GM12872 (cell line): ENCODE measurements around the gene IMPA2.

ENCODE experiments used
- TF ChIP-seq, protein P1 (sequence below): IDR thresholded peaks from 3 replicates; pipeline ENCODE4 v1.5.1; 2011; ENCODE audit warnings: low read depth, mild to moderate bottlenecking, low read length, moderate library complexity; ENCODE audit not compliant: insufficient read depth

Gene IMPA2

DNA sequence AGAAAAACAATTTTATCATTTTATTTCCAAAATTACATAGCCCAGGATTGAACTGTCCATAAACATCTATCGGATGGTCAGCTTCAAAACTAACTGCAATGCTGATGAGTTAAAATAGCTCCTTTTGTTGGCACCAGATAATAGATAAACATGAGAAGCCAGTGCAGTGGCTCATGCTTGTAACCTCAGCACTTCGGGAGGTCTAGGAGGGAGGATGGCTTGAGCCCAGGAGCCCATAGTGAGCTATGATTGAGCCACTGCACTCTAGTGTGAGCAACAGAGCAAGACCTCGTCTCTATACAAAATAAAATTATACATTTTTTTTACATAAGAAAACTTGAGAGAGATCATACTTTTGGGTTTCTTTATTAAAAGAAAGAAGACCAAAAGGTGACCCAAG lies 34.6 kb upstream of the IMPA2 start:
- TF ChIP-seq, protein P1, sequence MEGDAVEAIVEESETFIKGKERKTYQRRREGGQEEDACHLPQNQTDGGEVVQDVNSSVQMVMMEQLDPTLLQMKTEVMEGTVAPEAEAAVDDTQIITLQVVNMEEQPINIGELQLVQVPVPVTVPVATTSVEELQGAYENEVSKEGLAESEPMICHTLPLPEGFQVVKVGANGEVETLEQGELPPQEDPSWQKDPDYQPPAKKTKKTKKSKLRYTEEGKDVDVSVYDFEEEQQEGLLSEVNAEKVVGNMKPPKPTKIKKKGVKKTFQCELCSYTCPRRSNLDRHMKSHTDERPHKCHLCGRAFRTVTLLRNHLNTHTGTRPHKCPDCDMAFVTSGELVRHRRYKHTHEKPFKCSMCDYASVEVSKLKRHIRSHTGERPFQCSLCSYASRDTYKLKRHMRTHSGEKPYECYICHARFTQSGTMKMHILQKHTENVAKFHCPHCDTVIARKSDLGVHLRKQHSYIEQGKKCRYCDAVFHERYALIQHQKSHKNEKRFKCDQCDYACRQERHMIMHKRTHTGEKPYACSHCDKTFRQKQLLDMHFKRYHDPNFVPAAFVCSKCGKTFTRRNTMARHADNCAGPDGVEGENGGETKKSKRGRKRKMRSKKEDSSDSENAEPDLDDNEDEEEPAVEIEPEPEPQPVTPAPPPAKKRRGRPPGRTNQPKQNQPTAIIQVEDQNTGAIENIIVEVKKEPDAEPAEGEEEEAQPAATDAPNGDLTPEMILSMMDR = no peak

DNA sequence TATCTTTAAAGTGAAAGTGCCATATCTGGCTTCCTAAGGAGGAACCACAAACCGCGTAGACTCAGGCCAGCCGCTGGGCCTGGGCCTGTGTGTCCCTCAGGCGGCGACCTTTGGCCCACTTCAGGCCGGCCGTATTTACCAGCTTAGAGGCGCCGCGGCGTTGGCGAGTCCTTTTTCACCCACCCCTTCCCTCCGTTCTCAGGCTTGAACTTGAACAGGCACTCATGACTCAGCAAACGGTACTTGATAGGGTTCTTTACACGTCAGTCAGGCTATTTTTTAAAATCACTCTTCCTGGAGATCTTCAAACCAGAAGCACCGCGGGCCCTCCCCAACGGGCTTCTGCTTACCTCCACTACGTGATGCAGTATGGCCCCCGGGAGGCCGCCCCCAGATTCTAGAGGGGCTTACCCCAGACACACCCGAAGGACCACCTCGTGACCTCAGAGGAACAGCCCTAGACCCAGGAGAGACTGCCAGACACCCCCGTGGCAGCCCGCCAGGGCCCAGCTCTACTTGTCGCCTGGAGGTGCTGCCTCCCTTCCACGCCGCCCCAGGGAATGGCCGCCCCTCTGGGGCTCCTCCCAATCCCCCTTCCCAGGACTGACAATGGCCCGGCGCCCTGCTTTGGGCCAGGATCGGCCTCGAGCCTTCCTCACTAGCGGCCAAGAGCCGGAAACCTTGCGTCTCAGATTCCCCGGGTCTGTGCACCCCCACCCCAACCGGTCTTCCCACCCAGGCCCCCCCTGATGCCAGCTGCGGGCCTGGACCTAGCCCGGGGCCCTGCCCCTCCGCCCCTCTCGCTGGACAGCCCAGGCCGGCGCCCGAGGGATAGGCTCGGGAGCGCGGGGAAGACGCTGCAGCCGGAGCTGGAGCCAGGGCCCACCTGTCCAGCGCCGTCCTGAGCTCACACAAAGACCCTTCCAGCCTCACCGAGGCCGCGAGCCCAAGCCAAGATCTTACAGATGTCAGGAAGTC lies 33.8 kb upstream of the IMPA2 start:
- TF ChIP-seq, protein P1 = no peak

DNA sequence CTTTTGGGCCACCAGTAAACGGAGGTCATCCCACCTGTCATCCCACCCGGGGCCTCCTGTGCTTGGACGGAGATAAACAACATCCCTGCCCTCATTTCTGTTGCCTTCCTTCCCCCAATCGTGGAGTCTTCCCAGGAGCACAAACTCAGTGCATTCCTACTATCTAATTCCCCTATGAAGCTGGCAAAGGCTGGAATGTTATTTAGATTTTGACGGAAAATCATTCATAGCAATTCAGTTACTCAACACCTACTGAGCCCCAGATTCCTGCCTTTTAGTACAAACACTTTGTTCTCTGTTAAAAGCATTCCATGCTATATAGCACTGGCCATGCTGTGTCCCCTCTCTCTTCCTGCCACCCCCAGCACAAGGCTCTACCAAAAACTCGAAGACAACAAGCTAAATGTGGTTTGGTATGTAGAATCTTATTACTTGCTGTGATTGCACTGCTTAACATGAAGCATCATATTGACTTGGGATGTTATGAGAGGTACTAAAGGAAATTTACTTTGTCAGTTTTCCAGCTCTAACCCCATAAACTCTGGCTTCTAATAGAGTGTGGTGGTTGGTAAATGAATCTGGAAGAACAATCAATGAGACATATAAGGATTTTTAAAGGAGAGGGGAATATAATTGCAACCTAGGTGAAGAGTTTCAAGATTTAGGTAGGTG lies 32.3 kb upstream of the IMPA2 start:
- TF ChIP-seq, protein P1 = no peak

DNA sequence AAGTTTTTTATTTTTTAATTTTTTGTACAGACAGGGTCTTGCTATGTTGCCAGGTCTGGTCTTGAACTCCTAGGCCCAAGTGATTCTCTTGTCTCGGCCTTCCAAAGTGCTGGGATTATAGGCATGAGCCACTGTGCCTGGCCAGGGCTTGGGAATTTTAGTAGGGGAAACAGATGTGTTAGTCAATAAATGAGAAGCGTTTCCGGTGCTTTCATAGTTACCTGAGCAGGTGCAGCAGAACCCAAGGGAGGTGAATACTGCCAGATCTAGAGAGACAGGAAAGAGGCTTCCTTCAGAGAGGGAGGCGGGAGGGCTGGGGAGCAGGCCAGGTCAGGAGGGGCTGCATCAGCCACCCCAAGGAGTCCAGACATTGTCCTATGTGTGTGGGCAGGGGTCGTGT lies 30.5 kb upstream of the IMPA2 start:
- TF ChIP-seq, protein P1 = no peak

DNA sequence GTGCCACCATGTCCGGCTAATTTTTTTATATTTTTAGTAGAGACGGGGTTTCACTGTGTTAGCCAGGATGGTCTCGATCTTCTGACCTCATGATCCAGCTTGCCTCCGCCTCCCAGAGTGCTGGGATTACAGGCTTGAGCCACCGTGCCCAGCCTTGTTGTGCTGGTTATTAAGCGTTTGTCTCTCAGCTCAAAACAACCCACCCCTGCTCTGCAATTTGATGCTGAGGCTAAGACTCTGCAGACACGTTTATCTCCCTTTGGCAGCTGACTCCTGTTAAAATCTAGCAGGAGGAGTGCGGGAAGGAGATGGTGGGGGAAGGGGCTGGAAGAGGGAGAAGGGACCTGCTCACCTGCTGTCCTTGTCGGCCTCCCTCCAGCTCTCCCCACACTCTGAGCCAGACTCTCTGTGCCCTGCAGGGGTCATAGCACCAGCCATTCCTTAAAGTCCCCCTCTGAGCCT lies 29.9 kb upstream of the IMPA2 start:
- TF ChIP-seq, protein P1 = no peak

DNA sequence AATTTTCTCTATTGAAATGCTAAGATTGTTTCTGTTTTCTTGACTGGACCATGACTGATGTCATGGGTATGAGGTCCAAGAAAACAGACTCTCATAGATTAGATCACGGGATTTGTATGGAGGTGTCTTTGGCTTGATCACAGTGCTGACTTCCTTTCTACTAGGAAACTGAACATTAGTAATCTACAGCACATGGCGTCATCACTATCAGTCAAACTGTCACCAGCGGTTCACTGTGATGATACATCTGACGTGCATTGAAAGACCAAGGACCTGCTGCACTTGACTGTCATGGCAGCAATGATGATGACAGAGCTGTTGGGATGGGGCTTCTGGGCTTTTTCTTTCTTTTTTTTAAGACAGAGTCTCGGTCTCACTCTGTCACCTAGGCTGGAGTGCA lies 28.2 kb upstream of the IMPA2 start:
- TF ChIP-seq, protein P1 = no peak

DNA sequence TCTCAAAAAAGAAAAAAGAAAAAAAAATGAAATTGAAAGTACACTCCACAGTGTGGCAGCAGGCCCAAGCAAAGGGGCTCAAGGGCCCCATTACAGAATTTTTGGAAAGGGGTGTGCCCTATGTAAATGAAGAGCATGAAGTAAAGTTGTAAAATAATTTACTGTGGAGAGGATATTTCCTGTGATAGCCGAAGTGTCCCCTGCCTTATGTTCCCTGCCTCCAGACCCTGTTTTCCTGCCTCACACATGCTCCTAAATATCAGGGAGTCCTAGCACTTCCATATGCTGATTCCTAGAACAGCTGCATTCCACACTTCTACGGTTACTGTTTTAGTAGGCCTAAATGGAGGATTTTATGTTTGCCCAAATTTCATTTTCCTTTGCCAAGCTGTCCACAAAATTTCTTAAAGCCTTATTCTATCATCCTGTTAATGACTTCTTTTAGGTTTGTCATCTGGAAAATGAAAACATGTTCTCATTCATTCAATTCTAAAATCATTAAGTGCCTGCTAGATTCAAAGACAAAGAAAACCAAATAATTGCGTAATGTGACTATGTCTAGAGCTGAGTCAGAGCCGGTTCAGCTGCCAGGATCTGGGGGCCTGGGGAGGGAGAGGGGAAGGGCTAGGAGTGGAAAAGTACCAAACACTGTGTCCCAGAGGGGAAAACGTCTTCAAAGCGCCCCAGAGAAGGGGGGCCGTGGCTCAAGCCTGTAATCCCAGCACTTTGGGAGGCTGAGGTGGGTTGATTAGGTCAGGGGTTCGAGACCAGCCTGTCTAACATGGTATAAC lies 25.9 kb upstream of the IMPA2 start:
- TF ChIP-seq, protein P1 = no peak
